BLaER1 treated with 17β-estradiol and CSF1 and Interleukin-3, amounts not matched to agents 10 nM and 100 nM (cell line): ENCODE measurements around the gene TSC1.

Source experiments
- H3K27ac ChIP-seq, 11 experiments: shearing (Covaris generic); formaldehyde crosslinking; 2 replicates each; pipeline ENCODE4 v1.8.1; 2022
- H3K27me3 ChIP-seq, 11 experiments: shearing (Covaris generic); formaldehyde crosslinking; 2 replicates each; pipeline ENCODE4 v1.8.1; 2022
- H3K36me3 ChIP-seq, 11 experiments: shearing (Covaris generic); formaldehyde crosslinking; 2 replicates each; pipeline ENCODE4 v1.8.1; 2022
- H3K4me1 ChIP-seq, 10 experiments: shearing (Covaris generic); formaldehyde crosslinking; 2 replicates each; pipeline ENCODE4 v1.8.1; 2022
- H3K4me2 ChIP-seq, 11 experiments: shearing (Covaris generic); formaldehyde crosslinking; 2 replicates each; pipeline ENCODE4 v1.8.1; 2022
- H3K4me3 ChIP-seq, 10 experiments: shearing (Covaris generic); formaldehyde crosslinking; 2 replicates each; pipeline ENCODE4 v1.8.1; 2022
- H3K9ac ChIP-seq, 11 experiments: shearing (Covaris generic); formaldehyde crosslinking; 2 replicates each; pipeline ENCODE4 v1.8.1; 2022
- H3K9me3 ChIP-seq, 11 experiments: shearing (Covaris generic); formaldehyde crosslinking; replicated peaks in 1 of 11; 2 replicates each; pipeline ENCODE4 v1.8.1; 2022
- H4K20me1 ChIP-seq, 11 experiments: shearing (Covaris generic); formaldehyde crosslinking; 2 replicates each; pipeline ENCODE4 v1.8.1; 2022
- Cebpa-rat ChIP-seq, 11 experiments: shearing (Covaris generic); IDR thresholded peaks; 2 replicates each; pipeline ENCODE4 v1.8.1; 2022

TSC1 gene

GRCh38 chr9:132948482-132949050 is 4.2 kb upstream of the TSC1 start:
- Histone ChIP-seq H3K9ac (no peak overlapping the region), H3K4me1 (peaks cover 6 to 11% (median 8%) of the 10 kb centered on the region in 10 experiments), H4K20me1 (peaks cover 0 to 4% (median 0%) of the 10 kb centered on the region in 11 experiments; a peak in 3 of 22 replicates), H3K27me3 (no peaks in the 10 kb centered on the region), H3K9me3 (no peaks in the 10 kb centered on the region), H3K36me3 (no peaks in the 10 kb centered on the region), H3K4me2 (no peak overlapping the region), H3K4me3 (no peak overlapping the region), H3K27ac (no peak overlapping the region)
- TF ChIP-seq Cebpa-rat (IDR thresholded peaks at IDR 0.05) = no peak

GRCh38 chr9:132947756-132948155 is 3.3 kb upstream of the TSC1 start:
- Histone ChIP-seq H3K36me3 (no peaks in the 10 kb centered on the region), H3K4me2 (no peak overlapping the region), H4K20me1 (peaks cover 0 to 11% (median 0%) of the 10 kb centered on the region in 11 experiments; a peak in 4 of 22 replicates), H3K9me3 (no peaks in the 10 kb centered on the region), H3K9ac (no peak overlapping the region), H3K4me3 (no peak overlapping the region), H3K4me1 (peaks cover 14 to 19% (median 16%) of the 10 kb centered on the region in 10 experiments), H3K27me3 (no peaks in the 10 kb centered on the region), H3K27ac (no peak overlapping the region)
- no peak for TF ChIP-seq Cebpa-rat (IDR thresholded peaks at IDR 0.05)

- Histone ChIP-seq H3K4me2 (no peak overlapping the region), H3K9me3 (no peaks in the 10 kb centered on the region), H3K27ac (no peak overlapping the region), H3K9ac (no peak overlapping the region), H3K27me3 (no peaks in the 10 kb centered on the region), H4K20me1 (peaks cover 0 to 20% (median 4%) of the 10 kb centered on the region in 11 experiments; a peak in 6 of 22 replicates), H3K36me3 (no peaks in the 10 kb centered on the region), H3K4me1 (peaks cover 24 to 29% (median 26%) of the 10 kb centered on the region in 10 experiments), H3K4me3 (no peak overlapping the region)
- no peak for TF ChIP-seq Cebpa-rat (IDR thresholded peaks at IDR 0.05)
Observed at GRCh38 chr9:132946631-132947295, 2.3 kb upstream of the TSC1 start.

- Histone ChIP-seq H3K4me3 (no peak overlapping the region), H3K27ac (no peak overlapping the region), H3K4me1 (peaks cover 24 to 34% (median 28%) of the 10 kb centered on the region in 10 experiments), H4K20me1 (peaks cover 0 to 25% (median 5%) of the 10 kb centered on the region in 11 experiments; a peak in 6 of 22 replicates), H3K9me3 (no peaks in the 10 kb centered on the region), H3K27me3 (no peaks in the 10 kb centered on the region), H3K36me3 (no peaks in the 10 kb centered on the region), H3K4me2 (no peak overlapping the region), H3K9ac (no peak overlapping the region)
- TF ChIP-seq Cebpa-rat (IDR thresholded peaks at IDR 0.05) = no peak
Observed at GRCh38 chr9:132946211-132946610, 1.8 kb upstream of the TSC1 start.

- Histone ChIP-seq H4K20me1 (peaks cover 0 to 32% (median 5%) of the 10 kb centered on the region in 11 experiments; a peak in 9 of 22 replicates), H3K27ac (peak overlapping the region; percentile 93 to 100 (median 98)), H3K9me3 (no peaks in the 10 kb centered on the region), H3K9ac (peak overlapping the region; percentile 91 to 99 (median 96)), H3K4me3 (peak overlapping the region; percentile 91 to 100 (median 100)), H3K4me1 (peaks cover 24 to 34% (median 29%) of the 10 kb centered on the region in 10 experiments), H3K27me3 (no peaks in the 10 kb centered on the region), H3K36me3 (no peaks in the 10 kb centered on the region), H3K4me2 (peak overlapping the region; percentile 79 to 97 (median 92))
- no peak for TF ChIP-seq Cebpa-rat (IDR thresholded peaks at IDR 0.05)
Observed at GRCh38 chr9:132945186-132946130, 1.0 kb upstream of the TSC1 start.

- H3K4me1 ChIP-seq = peaks cover 24 to 34% (median 30%) of the 10 kb centered on the region in 10 experiments
- peak overlapping the region; percentile 91 to 99 (median 96) for H3K9ac ChIP-seq
- H3K9me3 ChIP-seq = no peaks in the 10 kb centered on the region
- peaks cover 0 to 49% (median 16%) of the 10 kb centered on the region in 11 experiments; a peak in 11 of 22 replicates for H4K20me1 ChIP-seq
- H3K36me3 ChIP-seq = peaks cover 0 to 9% (median 1%) of the 10 kb centered on the region in 11 experiments; a peak in 2 of 22 replicates
- H3K4me2 ChIP-seq = peak overlapping the region; percentile 79 to 100 (median 95)
- no peak for TF ChIP-seq Cebpa-rat (IDR thresholded peaks at IDR 0.05)
- H3K27me3 ChIP-seq = no peaks in the 10 kb centered on the region
- H3K27ac ChIP-seq = peak overlapping the region; percentile 93 to 100 (median 98)
- peak overlapping the region; percentile 91 to 100 (median 100) for H3K4me3 ChIP-seq
Observed at GRCh38 chr9:132943651-132944293, 644 bp downstream of the TSC1 start.

- H3K4me1 ChIP-seq = peaks cover 26 to 36% (median 30%) of the 10 kb centered on the region in 10 experiments
- peak overlapping the region; percentile 79 to 100 (median 95) for H3K4me2 ChIP-seq
- peak overlapping the region; percentile 91 to 100 (median 100); a peak in 16 of 20 replicates for H3K4me3 ChIP-seq
- H3K27ac ChIP-seq = peak overlapping the region in 1 of 11 experiments; percentile 99; a peak in 1 of 22 replicates
- H4K20me1 ChIP-seq = peaks cover 0 to 58% (median 16%) of the 10 kb centered on the region in 11 experiments; a peak in 15 of 22 replicates
- H3K27me3 ChIP-seq = no peaks in the 10 kb centered on the region
- H3K9ac ChIP-seq = peak overlapping the region; percentile 91 to 99 (median 96); a peak in 16 of 22 replicates
- H3K36me3 ChIP-seq = peaks cover 0 to 14% (median 3%) of the 10 kb centered on the region in 11 experiments; a peak in 2 of 22 replicates
- H3K9me3 ChIP-seq = no peaks in the 10 kb centered on the region
- TF ChIP-seq Cebpa-rat (IDR thresholded peaks at IDR 0.05) = no peak
Observed at GRCh38 chr9:132942541-132943182, 1.8 kb downstream of the TSC1 start.

- H3K4me3 ChIP-seq = no peak overlapping the region
Observed at GRCh38 chr9:132939169-132939568, 5.2 kb downstream of the TSC1 start.

More at GRCh38 chr9:132939169-132939568, 5.2 kb downstream of the TSC1 start:
- H3K9ac ChIP-seq = no peak overlapping the region
- no peak overlapping the region for H3K4me2 ChIP-seq
- H4K20me1 ChIP-seq = peaks cover 18 to 92% (median 37%) of the 10 kb centered on the region in 11 experiments; a peak in 19 of 22 replicates
- H3K9me3 ChIP-seq = no peaks in the 10 kb centered on the region
- TF ChIP-seq Cebpa-rat (IDR thresholded peaks at IDR 0.05) = no peak
- peaks cover 7 to 24% (median 16%) of the 10 kb centered on the region in 11 experiments for H3K36me3 ChIP-seq
- H3K27ac ChIP-seq = no peak overlapping the region
- peaks cover 20 to 38% (median 26%) of the 10 kb centered on the region in 10 experiments for H3K4me1 ChIP-seq
- no peaks in the 10 kb centered on the region for H3K27me3 ChIP-seq
